MV-4-11 (cell line): ENCODE results near the gene OSBPL10.
A peak's percentile ranks its signal among the peaks of the same experiment; 100 is the strongest.
"Not testable (repeated sequence)": the region's sequence is repeated elsewhere in the genome, so short reads cannot be mapped to it uniquely, and the experiment has no call there.

ENCODE experiments used
- DNase-seq: peaks from one replicate; lab custom pipeline; 2025; lab: John Stamatoyannopoulos, UW

Gene OSBPL10

DNA sequence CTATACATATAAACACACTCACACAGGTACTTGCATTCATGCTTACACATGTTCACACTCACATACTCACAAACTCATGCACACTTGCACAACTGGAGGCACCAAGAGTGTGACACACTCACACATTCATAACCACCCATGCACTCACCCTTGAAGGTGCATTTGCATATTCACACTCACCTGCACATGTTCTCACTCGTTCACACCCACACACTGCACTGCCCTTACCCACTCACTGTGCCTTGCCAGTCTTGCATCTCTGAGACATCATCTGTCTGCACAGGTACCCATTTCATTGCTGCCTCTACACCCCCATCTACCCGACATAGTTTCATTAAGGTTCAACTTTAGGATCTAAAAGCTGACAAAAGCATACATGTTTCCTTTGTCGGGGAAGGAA, 95.8 kb downstream of the OSBPL10 start:
- DNase-seq, result no peak

DNA sequence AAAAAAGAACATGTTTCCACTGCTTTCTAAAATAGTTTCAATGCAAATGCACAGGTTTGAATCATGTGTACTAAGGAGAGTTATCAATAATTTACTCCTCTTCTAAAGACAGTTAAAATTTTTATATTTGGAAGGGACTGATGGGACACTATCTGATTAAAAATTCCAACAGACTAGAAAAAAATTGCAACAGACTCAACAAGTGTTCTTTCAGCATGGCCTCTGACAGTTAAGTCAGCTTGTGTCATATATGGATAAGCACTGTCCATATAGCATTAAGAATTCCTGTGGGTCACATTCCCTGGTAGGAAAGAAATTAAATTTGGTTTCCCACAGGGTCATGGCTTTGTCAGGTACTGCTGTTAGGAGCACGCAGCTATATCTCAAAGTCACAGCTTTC, 96.8 kb downstream of the OSBPL10 start:
- DNase-seq, result no peak

DNA sequence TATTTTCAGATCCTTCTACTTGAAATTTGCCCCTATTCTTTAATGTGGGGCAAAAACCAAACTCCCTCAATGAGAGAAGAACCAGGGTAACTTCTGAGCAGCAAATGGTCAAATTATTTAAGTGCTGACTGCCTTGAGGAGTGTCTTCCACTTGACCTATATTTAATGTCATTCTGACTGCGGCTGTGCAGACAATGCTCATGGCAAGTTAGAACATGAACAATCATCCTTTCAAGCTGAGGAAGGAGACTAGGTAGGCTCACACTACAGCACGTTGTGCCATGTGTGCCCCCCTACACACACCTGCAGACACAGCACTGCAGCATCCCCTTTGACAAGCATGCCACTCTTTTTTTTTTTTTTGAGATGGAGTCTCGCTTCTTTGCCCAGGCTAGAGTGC, 98.2 kb downstream of the OSBPL10 start:
- no peak for DNase-seq

DNA sequence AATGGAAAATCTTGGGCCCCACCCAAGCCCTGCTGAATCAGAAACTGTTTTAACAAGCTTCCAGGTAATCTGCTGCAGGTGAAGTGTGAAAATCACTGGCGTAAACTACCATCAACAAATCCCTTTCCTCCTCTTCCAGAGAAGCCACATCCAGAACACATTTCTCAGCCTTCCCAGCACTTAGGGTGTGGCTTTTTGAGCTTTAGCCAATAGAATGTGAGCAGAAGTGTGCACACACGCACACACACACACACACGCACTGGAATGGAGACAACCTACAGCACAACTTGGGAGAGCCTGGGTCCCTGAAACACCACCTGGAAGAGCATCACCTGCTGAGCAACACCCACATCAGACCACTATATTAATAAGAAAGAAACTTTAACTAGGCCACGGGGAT, 98.6 kb downstream of the OSBPL10 start:
- DNase-seq, result no peak

GRCh38 chr3:31880482-31881078, 100.5 kb downstream of the OSBPL10 start:
- no peak for DNase-seq

- DNase-seq, result peak; percentile 53
These were observed 101.0 kb downstream of the OSBPL10 start for GRCh38 chr3:31880020-31880419.

- no peak for DNase-seq
These were observed 101.7 kb downstream of the OSBPL10 start for GRCh38 chr3:31879365-31879764.

- no peak for DNase-seq
These were observed 102.7 kb downstream of the OSBPL10 start for GRCh38 chr3:31878231-31878838.

GRCh38 chr3:31876331-31876730, 104.7 kb downstream of the OSBPL10 start:
- DNase-seq, result no peak

- DNase-seq, result no peak
These were observed 105.6 kb downstream of the OSBPL10 start for GRCh38 chr3:31875437-31875836.

GRCh38 chr3:31873254-31873820, 107.7 kb downstream of the OSBPL10 start:
- no peak for DNase-seq

DNA sequence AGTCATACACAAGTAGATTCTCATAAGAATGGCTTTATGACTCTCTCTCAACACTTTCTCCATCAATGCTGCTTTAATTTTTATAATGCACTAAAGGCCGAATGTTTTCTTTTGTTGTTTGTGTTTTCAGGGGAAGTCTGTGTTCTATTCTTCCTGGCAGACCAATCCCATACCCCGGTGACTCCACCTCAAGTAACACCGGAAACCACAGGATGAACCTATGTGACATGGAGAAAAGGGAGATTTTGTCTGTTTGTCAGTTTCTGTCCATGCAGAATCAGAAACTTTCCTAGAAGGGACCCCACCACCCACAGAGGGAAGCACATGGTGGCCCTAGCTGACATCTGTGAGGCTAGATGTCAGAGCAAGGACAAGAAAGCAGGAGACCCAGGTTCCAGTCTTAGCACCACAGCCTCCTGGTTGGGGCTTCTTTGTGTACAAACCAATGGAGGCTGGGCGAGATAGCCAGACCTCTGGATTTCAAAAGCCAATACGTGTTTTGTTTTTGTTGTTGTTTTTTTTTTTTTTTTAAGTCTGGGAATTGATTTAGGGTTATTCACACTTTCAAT, 109.0 kb downstream of the OSBPL10 start:
- no peak for DNase-seq

DNA sequence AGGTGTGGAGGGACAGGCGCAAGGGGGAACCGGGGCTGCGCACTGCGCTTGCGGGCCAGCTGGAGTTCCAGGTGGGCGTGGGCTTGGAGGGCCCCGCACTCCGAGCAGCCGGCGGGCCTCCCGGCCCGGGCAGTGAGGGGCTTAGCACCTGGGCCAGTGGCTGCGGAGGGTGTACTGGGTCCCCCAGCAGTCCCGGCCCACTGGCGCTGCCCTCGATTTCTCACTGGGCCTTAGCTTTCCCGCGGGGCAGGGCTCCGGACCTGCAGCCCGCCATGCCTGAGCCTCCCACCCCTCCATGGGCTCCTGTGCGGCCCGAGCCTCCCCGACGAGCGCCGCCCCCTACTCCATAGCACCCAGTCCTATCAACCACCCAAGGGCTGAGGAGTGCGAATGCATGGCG, 111.0 kb downstream of the OSBPL10 start:
- DNase-seq, result not testable (repeated sequence)

GRCh38 chr3:31868236-31868635, 112.8 kb downstream of the OSBPL10 start:
- no peak for DNase-seq

GRCh38 chr3:31862666-31863279, 118.3 kb downstream of the OSBPL10 start:
- DNase-seq, result no peak

DNA sequence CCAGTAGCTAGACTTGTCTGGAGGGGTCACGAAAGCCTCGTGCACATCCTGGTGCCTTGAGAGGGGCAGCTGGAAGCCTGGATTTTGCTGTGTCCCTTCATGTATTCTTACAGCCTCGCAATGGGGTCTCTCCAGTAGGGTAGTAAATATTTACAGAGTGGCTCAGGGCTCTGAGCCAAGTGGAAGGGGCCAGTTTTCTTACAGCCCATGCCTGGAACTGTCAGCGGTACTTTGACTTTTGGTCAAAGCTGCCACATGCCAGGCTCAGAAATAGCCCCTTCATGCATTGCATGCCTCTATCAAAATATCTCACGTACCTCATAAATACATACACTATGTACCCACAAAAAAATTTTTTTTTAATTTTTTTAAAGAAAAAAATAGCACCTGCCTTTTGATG, 119.2 kb downstream of the OSBPL10 start:
- no peak for DNase-seq

- not testable (repeated sequence) for DNase-seq
These were observed 120.4 kb downstream of the OSBPL10 start for GRCh38 chr3:31860642-31861041.

DNA sequence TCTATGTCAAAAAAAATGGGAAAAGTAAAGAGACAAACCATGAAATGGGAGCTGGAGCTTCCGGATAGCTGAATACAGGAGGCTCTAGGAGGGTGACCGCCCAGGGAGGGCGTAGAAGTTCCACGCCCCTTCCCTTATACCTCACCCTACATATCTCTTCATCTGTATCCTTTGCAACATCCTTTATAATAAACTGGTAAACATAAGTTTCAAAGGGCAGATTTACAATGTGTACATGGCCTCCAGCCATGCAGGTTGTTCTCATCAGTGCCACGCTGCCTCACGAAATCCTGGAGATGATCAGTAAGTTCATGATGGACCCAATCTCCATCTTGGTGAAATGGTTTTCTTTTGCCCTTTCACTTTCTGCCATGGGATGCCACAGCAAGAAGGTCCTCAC, 121.8 kb downstream of the OSBPL10 start:
- no peak for DNase-seq

- no peak for DNase-seq
These were observed 122.6 kb downstream of the OSBPL10 start for GRCh38 chr3:31858439-31858838.

DNA sequence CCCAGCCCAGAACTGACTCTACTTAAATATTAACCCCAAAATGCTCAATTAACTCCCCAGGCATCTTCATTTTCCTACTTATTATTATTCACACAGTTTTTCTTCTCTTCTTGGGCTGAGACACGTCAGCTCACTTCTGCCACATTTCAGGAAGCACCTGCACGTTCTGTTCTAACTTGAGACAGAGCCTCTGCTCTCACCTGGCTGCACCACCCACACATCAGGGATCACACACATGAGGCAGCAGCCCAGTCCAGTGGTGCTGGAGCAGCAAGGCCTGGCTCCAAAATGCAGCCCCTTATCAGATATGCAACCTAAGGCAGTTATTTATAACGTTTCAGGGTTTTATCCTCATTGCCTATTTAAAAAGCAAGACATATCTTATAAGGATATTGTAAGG, 127.5 kb downstream of the OSBPL10 start:
- DNase-seq, result no peak

DNA sequence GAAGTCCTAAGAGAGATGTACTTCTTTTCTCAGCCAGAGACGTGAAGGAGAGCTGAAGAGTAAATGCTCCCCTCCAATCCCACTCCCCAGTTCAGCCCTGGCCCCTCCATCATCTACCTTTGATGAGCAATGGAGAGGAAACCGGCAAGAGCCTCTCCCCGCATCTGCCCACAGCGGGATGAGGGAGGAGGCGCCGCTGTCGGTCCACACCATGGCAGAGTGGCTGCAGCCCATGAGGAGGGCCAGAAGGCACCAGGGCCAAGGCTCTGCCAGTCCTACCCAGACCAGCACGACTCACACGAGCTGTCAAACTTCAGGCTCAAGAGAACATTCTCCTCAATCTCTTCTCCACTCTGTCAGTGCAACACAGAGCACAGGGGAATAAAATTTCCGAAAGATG, 129.8 kb downstream of the OSBPL10 start:
- DNase-seq, result no peak

DNA sequence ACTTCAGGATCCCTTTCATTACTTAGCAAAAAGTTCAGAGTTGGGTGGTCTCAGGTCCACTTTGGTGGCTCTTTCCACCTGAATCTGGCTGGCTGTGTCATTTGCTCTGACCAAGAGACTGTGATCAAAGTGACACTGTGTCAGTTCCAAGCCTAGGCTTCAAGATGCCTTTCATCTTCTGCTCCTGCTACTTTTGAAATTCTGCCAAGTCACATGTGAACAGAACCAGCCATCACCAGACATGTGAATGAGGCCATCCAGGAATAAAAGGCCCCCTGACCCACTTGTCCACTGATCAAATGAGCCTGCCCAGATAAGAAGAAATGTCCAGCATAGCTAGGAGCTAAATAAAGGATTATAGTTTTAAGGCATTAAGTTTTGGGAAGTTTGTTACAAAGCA, 132.2 kb downstream of the OSBPL10 start:
- no peak for DNase-seq

DNA sequence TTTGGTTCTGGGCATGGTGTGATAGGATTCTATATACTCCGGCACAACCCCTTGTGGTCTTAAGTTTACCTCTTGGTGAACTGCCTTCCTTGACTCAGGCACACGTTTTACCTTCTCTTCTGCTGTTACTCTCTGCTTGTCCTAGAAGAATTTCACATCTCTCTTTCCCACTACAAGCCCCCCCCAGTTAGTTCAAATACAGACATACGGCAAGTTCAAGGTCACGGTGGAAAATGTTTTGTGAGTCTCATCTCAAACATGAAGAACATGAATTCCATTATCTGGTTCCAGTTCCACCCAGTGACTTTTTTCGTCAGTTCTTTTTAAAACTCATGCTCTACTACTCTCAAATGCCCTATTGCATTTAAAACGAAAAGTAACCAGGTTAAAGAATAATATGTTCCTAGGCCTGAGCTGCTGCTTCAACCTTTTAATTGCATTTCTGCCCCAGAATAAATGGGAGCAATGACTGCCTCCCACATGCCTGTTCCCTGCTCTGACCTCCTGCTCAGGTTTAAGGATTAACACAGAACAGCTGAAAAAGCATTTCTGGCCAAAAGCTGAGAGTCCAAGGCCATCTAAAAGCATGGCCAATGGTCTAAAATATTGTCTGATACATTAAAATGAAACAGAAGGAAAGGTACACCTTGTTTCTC, 132.8 kb downstream of the OSBPL10 start:
- no peak for DNase-seq
